Hematopoietic multipotent progenitor cell treated with erythropoietin and hydrocortisone succinate and interleukin-3 and kit ligand, for 6 days (in vitro differentiated cells): ENCODE measurements around the gene UBE2F.

Experiments used
- DNase-seq: peaks from one replicate; pipeline ENCODE4 v3.0.0-alpha.2; 2015

Gene UBE2F

DNA sequence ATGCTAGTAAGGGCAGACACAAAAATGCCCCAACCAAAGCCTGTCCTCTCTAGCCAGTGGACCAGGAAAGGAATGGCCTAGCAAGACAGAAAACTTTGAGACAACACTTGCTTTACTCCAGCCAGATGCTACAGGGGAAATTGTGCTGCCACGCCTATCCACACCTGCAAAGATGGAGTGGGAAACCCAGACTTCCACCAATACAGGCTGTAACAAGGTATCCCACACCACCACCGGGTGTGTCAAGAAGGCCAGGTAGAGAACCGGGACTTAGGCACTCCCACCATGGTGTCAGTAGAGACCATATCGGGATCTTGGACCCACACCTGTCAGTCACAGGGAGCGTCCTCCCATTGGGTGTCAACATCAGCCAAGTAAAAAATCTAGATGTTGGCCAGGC is 117.1 kb downstream of the UBE2F start:
- no peak for DNase-seq

DNA sequence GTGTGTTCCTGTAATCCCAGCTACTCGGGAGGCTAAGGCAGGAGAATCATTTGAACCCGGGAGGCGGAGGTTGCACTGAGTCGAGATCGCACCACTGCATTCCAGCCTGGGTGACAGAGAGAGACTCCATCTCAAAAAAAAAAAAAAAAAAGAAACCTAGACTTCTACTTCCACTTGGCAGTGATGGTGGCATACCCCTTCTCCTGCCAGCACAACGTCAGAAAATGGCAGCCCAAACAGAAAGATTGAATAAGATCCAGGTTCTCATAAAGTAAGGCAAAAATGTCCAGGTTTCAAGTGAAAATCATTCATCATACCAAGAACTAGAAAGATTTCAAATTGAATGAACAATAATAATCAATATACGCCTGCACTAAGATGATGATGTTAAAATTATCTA is 117.9 kb downstream of the UBE2F start:
- no peak for DNase-seq

DNA sequence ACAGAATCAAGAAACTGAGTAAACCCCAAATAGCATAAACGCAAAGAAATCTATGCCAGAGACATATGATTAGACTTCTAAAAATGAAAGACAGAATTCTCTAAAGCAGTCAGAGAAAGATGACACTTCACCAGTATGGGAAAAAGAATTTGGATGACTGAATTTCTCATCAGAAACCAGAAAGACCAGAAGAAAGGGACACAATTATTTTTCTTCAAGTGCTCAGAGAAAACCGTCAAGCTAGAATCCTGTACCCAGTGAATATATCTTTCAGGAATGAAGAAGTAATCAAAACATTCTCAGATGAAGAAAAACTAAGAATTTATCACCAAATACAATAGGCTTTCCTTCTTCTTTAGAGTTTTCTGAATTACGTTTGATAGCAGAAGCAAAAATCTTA is 119.1 kb downstream of the UBE2F start:
- no peak for DNase-seq

DNA sequence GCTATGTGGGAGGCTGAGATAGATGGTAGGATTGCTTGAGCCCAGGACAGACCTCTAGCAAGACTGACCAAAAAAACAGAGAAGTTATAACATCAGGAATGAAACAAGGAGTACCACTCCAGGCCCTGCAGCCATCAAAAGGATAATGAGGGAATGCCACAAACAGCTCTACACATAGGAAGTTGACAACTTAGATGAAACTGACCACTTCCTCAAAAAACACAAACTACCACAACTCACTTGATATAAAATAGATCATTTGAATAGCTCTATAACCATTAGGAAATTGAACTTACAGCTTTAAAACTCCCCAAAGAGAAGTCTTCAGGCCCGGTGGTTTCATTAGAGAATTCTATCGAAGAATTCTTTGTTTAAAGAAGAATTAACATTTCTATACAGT is 120.4 kb downstream of the UBE2F start:
- DNase-seq, result no peak

DNA sequence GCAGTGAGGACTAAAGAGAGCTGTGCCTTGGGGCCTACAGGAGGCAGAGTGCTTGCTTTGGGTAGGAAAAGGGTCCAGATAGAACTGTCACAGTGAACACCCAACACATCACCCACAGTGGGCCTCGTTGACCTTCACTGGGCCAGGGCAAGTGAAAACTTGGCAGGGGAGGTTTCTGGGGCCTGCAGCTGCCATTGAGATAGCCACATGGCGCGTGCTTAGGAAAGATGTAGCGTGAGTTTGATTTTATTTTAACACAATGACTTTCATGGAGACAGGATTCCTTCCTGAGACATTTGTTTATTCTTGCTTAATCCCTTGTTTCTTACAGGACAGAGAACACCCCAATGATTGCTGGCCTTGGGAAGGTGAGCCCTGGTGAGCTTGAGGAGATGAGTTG is 124.1 kb downstream of the UBE2F start:
- no peak for DNase-seq

DNA sequence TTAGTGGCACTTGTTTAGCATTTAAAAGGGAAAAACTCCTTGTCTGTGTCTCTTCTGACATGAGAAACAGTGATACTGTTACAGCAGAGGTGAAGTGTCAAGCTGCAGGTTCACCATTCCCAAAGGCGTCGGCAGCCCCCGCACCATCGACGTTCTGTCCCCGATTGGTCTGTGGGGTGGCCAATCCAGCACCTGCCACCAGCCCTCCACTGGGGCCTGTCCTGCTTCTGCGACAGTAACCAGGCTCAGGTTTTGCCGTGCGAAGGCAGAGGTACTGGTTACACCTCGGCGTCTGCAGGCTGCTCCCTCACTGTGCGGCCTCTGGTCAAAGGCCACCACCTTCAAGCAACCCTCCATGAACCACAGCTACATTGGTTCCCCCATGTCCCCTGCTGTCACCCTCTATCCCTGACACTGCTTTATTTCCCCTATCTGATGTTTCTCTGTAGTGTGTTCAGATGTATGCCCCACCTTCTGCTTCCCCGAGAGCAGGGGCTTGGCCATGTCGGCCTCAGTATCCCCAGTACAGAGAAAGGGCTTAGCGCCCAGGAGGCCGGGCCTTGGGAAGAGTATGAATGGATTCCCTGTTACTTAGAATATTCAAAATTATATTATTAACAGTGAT is 124.7 kb downstream of the UBE2F start:
- DNase-seq, result no peak
